GM21381 (cell line): ENCODE measurements around the gene LETMD1.
A peak's percentile ranks its signal among the peaks of the same experiment; 100 is the strongest.
"Not testable (repeated sequence)": the region's sequence is repeated elsewhere in the genome, so short reads cannot be mapped to it uniquely, and the experiment has no call there.

Source experiments
- ATAC-seq: cut with Tn5 transposase; IDR thresholded peaks from one replicate; pipeline ENCODE4 v1.9.1; 2021; ENCODE audit warnings: mild to moderate bottlenecking, moderate library complexity; ENCODE audit not compliant: unreplicated experiment

The LETMD1 gene

GRCh38 chr12:51047655-51048540, at the start of gene LETMD1:
Gene LETMD1 (plus strand): TSS chr12:51048327. CDS start chr12:51048357, 30 bp downstream.
- peak; percentile 95 for ATAC-seq

GRCh38 chr12:50999093-50999492, 49.0 kb upstream of the LETMD1 start:
- no peak for ATAC-seq

- no peak for ATAC-seq
Measured at GRCh38 chr12:51000245-51000644, 47.9 kb upstream of the LETMD1 start.

GRCh38 chr12:51001799-51002198, 46.3 kb upstream of the LETMD1 start:
- ATAC-seq = no peak

- ATAC-seq = no peak
Measured at GRCh38 chr12:51004504-51004903, 43.6 kb upstream of the LETMD1 start.

- no peak for ATAC-seq
Measured at GRCh38 chr12:51005030-51005429, 43.1 kb upstream of the LETMD1 start.

GRCh38 chr12:51005671-51006070, 42.5 kb upstream of the LETMD1 start:
- ATAC-seq = no peak

GRCh38 chr12:51008329-51009055, 39.6 kb upstream of the LETMD1 start:
- ATAC-seq = no peak

GRCh38 chr12:51009056-51009440, 39.1 kb upstream of the LETMD1 start:
- no peak for ATAC-seq

- ATAC-seq = no peak
Measured at GRCh38 chr12:51011955-51012354, 36.2 kb upstream of the LETMD1 start.

- ATAC-seq = no peak
Measured at GRCh38 chr12:51012570-51013236, 35.4 kb upstream of the LETMD1 start.

GRCh38 chr12:51013441-51013840, 34.7 kb upstream of the LETMD1 start:
- ATAC-seq = no peak

GRCh38 chr12:51014467-51014866, 33.7 kb upstream of the LETMD1 start:
- ATAC-seq = not testable (repeated sequence)

GRCh38 chr12:51017452-51017851, 30.7 kb upstream of the LETMD1 start:
- no peak for ATAC-seq

GRCh38 chr12:51018956-51019355, 29.2 kb upstream of the LETMD1 start:
- ATAC-seq = no peak

GRCh38 chr12:51019927-51020326, 28.2 kb upstream of the LETMD1 start:
- no peak for ATAC-seq

GRCh38 chr12:51020448-51021182, 27.5 kb upstream of the LETMD1 start:
- ATAC-seq = no peak

GRCh38 chr12:51021694-51022093, 26.4 kb upstream of the LETMD1 start:
- ATAC-seq = no peak

GRCh38 chr12:51023625-51024382, 24.3 kb upstream of the LETMD1 start:
- ATAC-seq = no peak

GRCh38 chr12:51025338-51025835, 22.7 kb upstream of the LETMD1 start:
- ATAC-seq = no peak
